ENCODE results near the gene CD99. TPM values are rescaled to one million over a fixed set of nuclear protein-coding genes. Genes with fewer than 3 reads are reported as not detected.

The CD99 gene
- total RNA-seq, 4 donors from 2014 or later = 167 to 213 (median 179) TPM

DNA sequence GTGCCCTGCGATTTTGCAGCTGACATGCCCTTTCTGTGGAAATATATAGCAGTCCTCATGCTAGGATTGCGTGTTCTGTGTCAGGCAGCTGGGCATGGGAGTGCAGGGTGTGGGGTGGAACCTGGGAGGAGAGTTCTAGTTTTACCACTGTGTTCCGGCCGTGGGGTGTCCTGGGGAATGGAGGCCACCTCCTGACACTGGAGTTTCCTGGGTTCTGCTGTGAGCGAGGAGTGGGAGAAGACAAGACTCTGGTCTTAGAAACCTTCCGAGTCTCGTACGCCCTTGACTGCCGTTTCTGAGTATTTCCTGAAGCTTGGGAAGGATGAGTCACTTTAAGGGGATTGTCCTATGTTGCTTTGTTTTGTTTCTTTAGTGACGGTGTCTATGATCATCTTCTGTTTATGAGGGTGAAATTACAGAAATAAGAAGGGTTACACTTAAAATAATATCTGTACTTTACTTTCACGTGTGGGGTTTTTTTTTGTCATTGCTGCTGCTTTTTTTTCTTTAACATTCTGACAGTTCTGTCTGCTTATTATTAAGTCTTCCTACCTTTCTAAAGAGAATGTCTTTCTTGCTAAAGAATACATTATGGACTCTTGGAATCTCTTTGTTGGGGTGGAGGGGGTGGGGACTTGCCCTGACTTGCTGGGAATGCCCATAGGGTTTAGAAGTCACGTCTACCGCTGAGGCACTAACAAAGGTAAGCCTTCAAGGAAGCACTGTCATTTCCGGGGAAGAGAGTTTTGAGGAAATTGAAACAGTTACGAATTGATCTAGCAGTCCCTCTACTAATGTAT is 19.1 kb downstream of the CD99 start:
- TF ChIP-seq, protein P1, sequence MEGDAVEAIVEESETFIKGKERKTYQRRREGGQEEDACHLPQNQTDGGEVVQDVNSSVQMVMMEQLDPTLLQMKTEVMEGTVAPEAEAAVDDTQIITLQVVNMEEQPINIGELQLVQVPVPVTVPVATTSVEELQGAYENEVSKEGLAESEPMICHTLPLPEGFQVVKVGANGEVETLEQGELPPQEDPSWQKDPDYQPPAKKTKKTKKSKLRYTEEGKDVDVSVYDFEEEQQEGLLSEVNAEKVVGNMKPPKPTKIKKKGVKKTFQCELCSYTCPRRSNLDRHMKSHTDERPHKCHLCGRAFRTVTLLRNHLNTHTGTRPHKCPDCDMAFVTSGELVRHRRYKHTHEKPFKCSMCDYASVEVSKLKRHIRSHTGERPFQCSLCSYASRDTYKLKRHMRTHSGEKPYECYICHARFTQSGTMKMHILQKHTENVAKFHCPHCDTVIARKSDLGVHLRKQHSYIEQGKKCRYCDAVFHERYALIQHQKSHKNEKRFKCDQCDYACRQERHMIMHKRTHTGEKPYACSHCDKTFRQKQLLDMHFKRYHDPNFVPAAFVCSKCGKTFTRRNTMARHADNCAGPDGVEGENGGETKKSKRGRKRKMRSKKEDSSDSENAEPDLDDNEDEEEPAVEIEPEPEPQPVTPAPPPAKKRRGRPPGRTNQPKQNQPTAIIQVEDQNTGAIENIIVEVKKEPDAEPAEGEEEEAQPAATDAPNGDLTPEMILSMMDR (IDR thresholded peaks at IDR 0.05) = no peak
- no peak for TF ChIP-seq POLR2A (IDR thresholded peaks at IDR 0.05)
- H3K27me3 ChIP-seq = no peaks in the 10 kb centered on the region
- no peak for DNase-seq
- H3K9me3 ChIP-seq = no peaks in the 10 kb centered on the region
- intact Hi-C loops (cut with DNase I) = no loop called here
- no peak overlapping the region for H3K4me3 ChIP-seq (replicated peaks in 1 of 3)
- H3K36me3 ChIP-seq = peaks cover 0 to 4% of the 10 kb centered on the region in 2 donors
- H3K4me1 ChIP-seq = peaks cover 16 to 19% of the 10 kb centered on the region in 2 donors
- 65 to 69% methylated on average over 15 of the region's 15 CpGs for WGBS, 2 donors
- peak overlapping the region in 2 of 3 donors; percentile 5 to 10 for H3K27ac ChIP-seq

DNA sequence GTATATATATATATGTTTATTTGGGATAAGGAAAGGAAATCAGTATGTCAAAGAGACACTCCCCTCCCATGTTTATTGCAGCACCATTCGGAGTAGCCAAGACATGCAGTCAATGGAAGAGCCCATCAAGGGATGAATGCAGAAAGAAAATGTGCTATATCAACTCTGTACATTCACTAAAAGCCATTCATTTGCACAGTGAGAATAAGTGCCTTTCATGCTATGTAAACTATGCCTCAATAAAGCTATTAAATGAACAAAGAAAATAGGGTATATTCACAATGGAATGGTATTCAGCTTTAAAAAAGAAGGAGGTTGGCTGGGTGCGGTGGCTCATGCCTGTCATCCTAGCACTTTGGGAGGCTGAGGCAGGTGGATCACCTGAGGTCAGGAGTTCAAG is 20.3 kb downstream of the CD99 start:
- TF ChIP-seq POLR2A (IDR thresholded peaks at IDR 0.05) = no peak
- TF ChIP-seq, protein P1 (IDR thresholded peaks at IDR 0.05) = no peak
- Histone ChIP-seq H3K27ac (no peak overlapping the region), H3K4me1 (peaks cover 14 to 16% of the 10 kb centered on the region in 2 donors), H3K4me3 (replicated peaks in 1 of 3) (no peak overlapping the region), H3K27me3 (no peaks in the 10 kb centered on the region), H3K9me3 (no peaks in the 10 kb centered on the region), H3K36me3 (peaks cover 0 to 5% of the 10 kb centered on the region in 2 donors)
- no peak for DNase-seq
- 90 to 98% methylated on average over 2 of the region's 2 CpGs for WGBS, 2 donors
- intact Hi-C loops (cut with DNase I) = no loop called here

DNA sequence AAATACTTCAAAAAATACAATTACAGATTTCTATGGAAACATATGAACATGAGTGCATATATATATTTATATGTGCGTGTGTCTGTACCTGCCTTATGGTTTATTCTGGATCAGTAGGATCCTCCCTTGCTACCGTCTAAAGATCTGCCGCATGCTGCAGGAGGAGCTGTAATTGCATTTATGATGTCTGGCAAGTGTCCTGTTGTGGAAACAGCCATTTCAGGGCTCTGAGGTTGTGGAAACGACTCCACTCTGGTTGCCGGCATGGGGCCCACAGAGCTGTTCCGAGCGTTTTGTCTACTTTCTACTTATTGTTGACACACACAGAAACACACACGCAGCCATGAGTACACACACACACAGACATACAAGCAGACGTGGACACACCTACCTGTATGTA is 21.3 kb downstream of the CD99 start:
- intact Hi-C loops (cut with DNase I) = no loop called here
- WGBS, 2 donors = 85 to 92% methylated on average over 9 of the region's 9 CpGs
- DNase-seq = no peak
- Histone ChIP-seq H3K9me3 (no peaks in the 10 kb centered on the region), H3K27me3 (no peaks in the 10 kb centered on the region), H3K27ac (no peak overlapping the region), H3K36me3 (peaks cover 1 to 5% of the 10 kb centered on the region in 2 donors), H3K4me1 (peaks cover 4 to 9% of the 10 kb centered on the region in 2 donors), H3K4me3 (replicated peaks in 1 of 3) (no peak overlapping the region)
- TF ChIP-seq, protein P1 (IDR thresholded peaks at IDR 0.05) = no peak
- no peak for TF ChIP-seq POLR2A (IDR thresholded peaks at IDR 0.05)

GRCh38 chrX:2712890-2713840 is 22.1 kb downstream of the CD99 start:
- intact Hi-C loops (cut with DNase I) = no loop called here

More at GRCh38 chrX:2712890-2713840, 22.1 kb downstream of the CD99 start:
- Histone ChIP-seq H3K27ac (no peak overlapping the region), H3K9me3 (no peaks in the 10 kb centered on the region), H3K36me3 (peaks cover 5 to 9% of the 10 kb centered on the region in 2 donors), H3K4me1 (peaks cover 0 to 2% of the 10 kb centered on the region in 2 donors), H3K27me3 (no peaks in the 10 kb centered on the region), H3K4me3 (replicated peaks in 1 of 3) (no peak overlapping the region)
- DNase-seq = no peak
- 87 to 94% methylated on average over 13 of the region's 13 CpGs for WGBS, 2 donors
- TF ChIP-seq, protein P1 (IDR thresholded peaks at IDR 0.05) = no peak
- no peak for TF ChIP-seq POLR2A (IDR thresholded peaks at IDR 0.05)
